GM23338 (cell line): ENCODE measurements around the gene MCTP1.

Experiments
- JUNB ChIP-seq: IDR thresholded peaks from one replicate; pipeline ENCODE4 v1.6.1; 2016; ENCODE audit warnings: antibody characterized with exemption; ENCODE audit not compliant: unreplicated experiment
- POLR2AphosphoS5 ChIP-seq: IDR thresholded peaks from 2 replicates; pipeline ENCODE4 v1.6.1; 2016; ENCODE audit warnings: antibody characterized with exemption, low read depth

DNA sequence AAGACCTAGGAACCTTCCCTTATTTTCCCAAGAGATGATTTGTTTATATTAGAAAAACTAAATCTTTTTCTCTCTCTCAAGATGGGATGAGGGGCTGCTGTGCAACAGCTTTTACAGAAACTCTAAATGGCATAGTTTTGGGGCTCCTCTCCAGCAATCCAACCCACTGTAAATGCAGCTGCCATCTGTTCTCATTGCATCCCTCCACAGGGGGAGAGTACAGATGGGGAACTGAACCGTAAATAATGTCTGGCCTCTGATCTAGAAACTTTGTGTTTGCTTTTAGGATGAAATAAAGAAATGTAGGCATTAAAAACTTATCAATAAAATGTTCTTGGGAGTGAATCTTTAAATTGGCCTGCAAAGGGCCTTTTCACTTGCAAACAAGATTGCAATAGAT lies 291.4 kb downstream of the MCTP1 start:
- no peak for TF ChIP-seq JUNB
- TF ChIP-seq POLR2AphosphoS5, result no peak
